Glutamatergic neuron (in vitro differentiated cells): ENCODE results near the gene CASP12. TPM values are rescaled to one million over a fixed set of nuclear protein-coding genes. Genes with fewer than 3 reads are reported as not detected.

Source experiments
- DNase-seq: peaks from one replicate; pipeline ENCODE4 v3.0.0; 2022
- H3K27ac Mint-ChIP-seq: one replicate; pipeline ENCODE4 v1.8.0; 2020; ENCODE audit warnings: mild to moderate bottlenecking, mixed read lengths, inconsistent platforms; ENCODE audit not compliant: unreplicated experiment
- H3K27me3 Mint-ChIP-seq: one replicate; pipeline ENCODE4 v1.8.0; 2020; ENCODE audit warnings: mild to moderate bottlenecking, moderate library complexity, mixed read lengths, inconsistent platforms; ENCODE audit not compliant: unreplicated experiment
- H3K36me3 Mint-ChIP-seq: one replicate; pipeline ENCODE4 v1.8.0; 2020; ENCODE audit warnings: mild to moderate bottlenecking, mixed read lengths, inconsistent platforms; ENCODE audit not compliant: unreplicated experiment
- H3K4me1 Mint-ChIP-seq: one replicate; pipeline ENCODE4 v1.8.0; 2020; ENCODE audit warnings: mild to moderate bottlenecking, low read depth, mixed read lengths, inconsistent platforms; ENCODE audit not compliant: unreplicated experiment
- H3K4me3 Mint-ChIP-seq: one replicate; pipeline ENCODE4 v1.8.0; 2020; ENCODE audit warnings: mild to moderate bottlenecking, mixed read lengths, inconsistent platforms; ENCODE audit not compliant: unreplicated experiment
- H3K9me3 Mint-ChIP-seq: one replicate; pipeline ENCODE4 v1.8.0; 2020; ENCODE audit warnings: mild to moderate bottlenecking, moderate library complexity, mixed read lengths, inconsistent platforms; ENCODE audit not compliant: unreplicated experiment
- CTCF ChIP-seq: fragments of 200-600 bp; sonication (generic); IDR thresholded peaks from one replicate; pipeline ENCODE4 v1.5.0; 2021; ENCODE audit not compliant: partially characterized antibody, unreplicated experiment
- total RNA-seq: library from RNA; stranded (reverse); fragmentation: NEBNext Ultra II Directional; extraction: Animal tissue kit (Norgen Biotek cat#: 25700); gene quantifications from one replicate; pipeline ENCODE4 v1.2.1, GENCODE V29; 2021; ENCODE audit not compliant: unreplicated experiment

CASP12 gene
- total RNA-seq, 1 donor from 2014 or later = not detected

- no peak overlapping the region for H3K4me3 Mint-ChIP-seq
- no peaks in the 10 kb centered on the region for H3K36me3 Mint-ChIP-seq
- peaks cover 1% of the 10 kb centered on the region for H3K4me1 Mint-ChIP-seq
- DNase-seq = no peak
- H3K27ac Mint-ChIP-seq = no peak overlapping the region
- no peaks in the 10 kb centered on the region for H3K27me3 Mint-ChIP-seq
- TF ChIP-seq CTCF = no peak
- H3K9me3 Mint-ChIP-seq = no peaks in the 10 kb centered on the region
These were observed 45.0 kb downstream of the CASP12 start for GRCh38 chr11:104853276-104853675.

DNA sequence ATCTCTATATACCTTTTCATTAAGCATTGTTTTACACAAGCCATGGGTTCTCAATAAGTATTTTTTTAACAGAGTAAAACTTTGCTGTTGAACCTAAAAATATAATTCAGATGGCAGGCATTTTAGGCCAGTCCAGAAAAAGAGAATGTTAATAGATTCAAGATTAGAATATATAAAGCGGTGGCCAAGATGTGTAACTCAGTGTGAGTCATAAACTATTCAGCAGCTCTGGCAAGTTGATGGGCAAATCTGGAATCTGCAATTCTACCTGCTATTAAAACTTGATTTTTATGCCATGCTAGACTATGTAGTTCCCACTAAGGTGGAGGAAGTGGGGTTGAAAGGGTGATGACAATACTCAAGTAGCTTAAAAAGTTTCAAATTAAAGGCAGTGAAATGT, 45.4 kb downstream of the CASP12 start:
- Mint-ChIP-seq H3K4me3 (no peak overlapping the region), H3K9me3 (no peaks in the 10 kb centered on the region), H3K27me3 (no peaks in the 10 kb centered on the region), H3K27ac (no peak overlapping the region), H3K4me1 (no peaks in the 10 kb centered on the region), H3K36me3 (no peaks in the 10 kb centered on the region)
- DNase-seq = no peak
- no peak for TF ChIP-seq CTCF

DNA sequence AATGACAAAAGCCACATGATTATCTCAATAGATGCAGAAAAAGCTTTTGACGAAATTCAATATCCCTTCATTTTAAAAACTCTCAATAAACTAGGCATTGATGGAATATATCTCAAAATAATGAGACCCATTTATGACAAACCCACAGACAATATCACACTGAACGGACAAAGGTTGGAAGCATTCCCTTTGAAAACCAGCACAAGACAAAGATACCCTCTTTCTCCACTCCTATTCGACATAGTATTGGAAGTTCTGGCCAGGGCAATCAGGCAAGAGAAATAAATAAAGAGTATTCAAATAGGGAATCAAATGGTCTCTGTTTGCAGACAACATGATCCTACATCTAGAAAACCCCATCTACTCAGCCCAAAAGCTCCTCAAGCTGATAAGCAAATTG, 52.0 kb downstream of the CASP12 start:
- H3K4me1 Mint-ChIP-seq = peaks cover 4% of the 10 kb centered on the region
- H3K9me3 Mint-ChIP-seq = no peaks in the 10 kb centered on the region
- no peak overlapping the region for H3K4me3 Mint-ChIP-seq
- H3K36me3 Mint-ChIP-seq = no peaks in the 10 kb centered on the region
- no peak for TF ChIP-seq CTCF
- no peak for DNase-seq
- no peaks in the 10 kb centered on the region for H3K27me3 Mint-ChIP-seq
- no peak overlapping the region for H3K27ac Mint-ChIP-seq

- H3K4me1 Mint-ChIP-seq = peaks cover 4% of the 10 kb centered on the region
- H3K27me3 Mint-ChIP-seq = no peaks in the 10 kb centered on the region
- peaks cover 4% of the 10 kb centered on the region for H3K36me3 Mint-ChIP-seq
These were observed 53.8 kb downstream of the CASP12 start for GRCh38 chr11:104844451-104844850.

More at GRCh38 chr11:104844451-104844850, 53.8 kb downstream of the CASP12 start:
- Mint-ChIP-seq H3K27ac (no peak overlapping the region), H3K4me3 (no peak overlapping the region), H3K9me3 (no peaks in the 10 kb centered on the region)
- no peak for TF ChIP-seq CTCF
- DNase-seq = no peak
